OCI-LY3 (cell line): Measurements from ENCODE around the gene LAMC1.

Source experiments
- EZH2phosphoT487 ChIP-seq: fragments of 200-600 bp; shearing (Covaris generic); IDR thresholded peaks from 2 replicates; pipeline ENCODE4 v1.6.1; 2018; ENCODE audit warnings: antibody characterized with exemption, mixed run types, low read depth
- TF ChIP-seq, protein P1 (sequence below): fragments of 200-600, 300-600 bp; sonication (generic); IDR thresholded peaks from 2 replicates; pipeline ENCODE4 v1.5.1; 2014; ENCODE audit warnings: antibody characterized with exemption, low read length, low read depth

GRCh38 chr1:183166454-183166853 is 143.2 kb downstream of the LAMC1 start:
- TF ChIP-seq, protein P1, sequence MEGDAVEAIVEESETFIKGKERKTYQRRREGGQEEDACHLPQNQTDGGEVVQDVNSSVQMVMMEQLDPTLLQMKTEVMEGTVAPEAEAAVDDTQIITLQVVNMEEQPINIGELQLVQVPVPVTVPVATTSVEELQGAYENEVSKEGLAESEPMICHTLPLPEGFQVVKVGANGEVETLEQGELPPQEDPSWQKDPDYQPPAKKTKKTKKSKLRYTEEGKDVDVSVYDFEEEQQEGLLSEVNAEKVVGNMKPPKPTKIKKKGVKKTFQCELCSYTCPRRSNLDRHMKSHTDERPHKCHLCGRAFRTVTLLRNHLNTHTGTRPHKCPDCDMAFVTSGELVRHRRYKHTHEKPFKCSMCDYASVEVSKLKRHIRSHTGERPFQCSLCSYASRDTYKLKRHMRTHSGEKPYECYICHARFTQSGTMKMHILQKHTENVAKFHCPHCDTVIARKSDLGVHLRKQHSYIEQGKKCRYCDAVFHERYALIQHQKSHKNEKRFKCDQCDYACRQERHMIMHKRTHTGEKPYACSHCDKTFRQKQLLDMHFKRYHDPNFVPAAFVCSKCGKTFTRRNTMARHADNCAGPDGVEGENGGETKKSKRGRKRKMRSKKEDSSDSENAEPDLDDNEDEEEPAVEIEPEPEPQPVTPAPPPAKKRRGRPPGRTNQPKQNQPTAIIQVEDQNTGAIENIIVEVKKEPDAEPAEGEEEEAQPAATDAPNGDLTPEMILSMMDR: no peak
- TF ChIP-seq EZH2phosphoT487: no peak
